ENCODE results near the gene SUCLG1. TPM values are rescaled to one million over a fixed set of nuclear protein-coding genes. Genes with fewer than 3 reads are reported as not detected.

The SUCLG1 gene
- total and polyA plus RNA-seq, 10 of the 15 experiments (the other 5 are each of a cell fraction or from before 2014, with no cell fraction given): 75.4 to 197 (median 93.6) TPM

DNA sequence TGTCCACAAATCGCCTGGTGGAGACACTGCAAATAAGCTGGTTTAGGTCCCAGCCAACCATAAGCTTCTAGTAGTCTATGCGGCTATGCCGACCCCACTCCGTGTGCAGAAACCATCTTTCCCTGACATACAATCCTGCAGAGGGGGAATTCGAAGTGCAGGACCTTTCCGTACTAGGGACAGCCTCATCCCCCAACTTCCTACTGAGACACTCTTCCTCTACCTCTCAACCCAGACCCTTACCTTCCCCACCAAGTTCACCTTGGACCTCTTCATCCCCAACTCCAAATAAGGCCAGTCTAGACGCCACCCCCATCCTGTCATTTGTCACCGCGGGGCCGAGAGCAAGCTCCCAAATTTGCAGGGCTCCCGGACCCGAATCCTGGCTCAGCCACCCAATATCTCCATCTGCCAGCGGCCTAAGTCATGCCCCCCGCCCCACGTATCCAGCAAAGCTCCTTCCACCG is 496 bp downstream of the SUCLG1 start:
- ChIA-PET POLR2A (no interaction called here), RAD21 (ENCODE audit: unreplicated experiment) (interaction anchor here (0.5 kb wide), 1 partner anchor 405 kb away, joined by 3 read pairs; no protein-coding TSS in a partner anchor), CTCF (interaction anchor here (0.7 to 1.3 kb wide), 3 partner anchors 31 to 467 kb away, joined by 3 to 7 read pairs (median 3); no protein-coding TSS in a partner anchor), SMC1A (ENCODE audit: uncharacterized antibody, unreplicated experiment) (interaction anchor here (0.7 to 1.5 kb wide), 5 partner anchors 11 to 488 kb away, joined by 3 to 4 read pairs (median 3); no protein-coding TSS in a partner anchor)
- Histone ChIP-seq H3K27ac (ENCODE audit: control insufficient read depth, insufficient read depth) (peak overlapping the region; percentile 94), H3K36me3 (ENCODE audit: control insufficient read depth in 2 of 2, insufficient read depth in 2 of 2, low read length in 1 of 2) (no peaks in the 10 kb centered on the region), H3K9ac (ENCODE audit: control insufficient read depth, insufficient read depth, low read length) (peak overlapping the region; percentile 84), H2AFZ (ENCODE audit: control insufficient read depth, low read depth, low read length) (peak overlapping the region; percentile 99), H3K4me1 (ENCODE audit: control insufficient read depth, insufficient read depth, low read length) (no peaks in the 10 kb centered on the region; the same call in 1 of the 2 replicates), H3K9me3 (replicated peaks; ENCODE audit: control insufficient read depth, insufficient read depth, low read length) (no peaks in the 10 kb centered on the region), H3K4me2 (ENCODE audit: control insufficient read depth, insufficient read depth) (peak overlapping the region; percentile 61), H3K4me3 (peak overlapping the region; percentile 79), H3K79me2 (ENCODE audit: control insufficient read depth, insufficient read depth, low read length) (peaks cover 45% of the 10 kb centered on the region), H3K27me3 (replicated peaks in 1 of 2; ENCODE audit: control insufficient read depth in 2 of 2, insufficient read depth in 2 of 2, low read length in 1 of 2) (no peaks in the 10 kb centered on the region), H4K20me1 (ENCODE audit: control insufficient read depth, insufficient read depth) (no peaks in the 10 kb centered on the region)
- intact Hi-C loops (cut with micrococcal nuclease; ENCODE audit: unreplicated experiment): no loop called here
- FAIRE-seq (no peak), ATAC-seq (peak; percentile 64), DNase-seq (ENCODE audit: low read depth, low spot score) (no peak)
- TSS peak; percentile 74 for BruUV-seq (replicated peaks)
- 8% methylated on average over 16 of the region's 16 CpGs for WGBS (ENCODE audit: insufficient coverage, insufficient replicate concordance, low lambda C conversion rate, missing lambda C conversion rate)
- in situ Hi-C loops (cut with MboI): no loop called here
- TF ChIP-seq SRF (IDR thresholded peaks at IDR 0.05; ENCODE audit: low read depth in 2 of 2, low read length in 2 of 2): peak; percentile 65 to 87
- TF ChIP-seq LARP7 (IDR thresholded peaks at IDR 0.05): no peak
- TF ChIP-seq ZSCAN29 (IDR thresholded peaks at IDR 0.05): peak; percentile 82; the same call in 1 of the 2 replicates
- peak; percentile 1; the same call in 1 of the 2 replicates for TF ChIP-seq SIN3A (IDR thresholded peaks at IDR 0.05; ENCODE audit: low read depth, low read length)
- TF ChIP-seq NFXL1 (IDR thresholded peaks at IDR 0.05; ENCODE audit: borderline replicate concordance): no peak
- TF ChIP-seq RELB (IDR thresholded peaks at IDR 0.05; ENCODE audit: low read depth): no peak
- no peak for TF ChIP-seq NR2C1 (IDR thresholded peaks at IDR 0.05)
- TF ChIP-seq ESRRA (IDR thresholded peaks at IDR 0.05; ENCODE audit: low read length): no peak
- no peak for TF ChIP-seq YY1 (IDR thresholded peaks at IDR 0.05; ENCODE audit: low read depth, low read length)
- no peak for TF ChIP-seq ZNF384 (IDR thresholded peaks at IDR 0.05; ENCODE audit: borderline replicate concordance, low read depth, low read length)
- no peak for TF ChIP-seq ZBTB40 (IDR thresholded peaks at IDR 0.05; ENCODE audit: borderline replicate concordance)
- TF ChIP-seq ETV6 (conservative IDR thresholded peaks at IDR 0.05 in 1 of 2, IDR thresholded peaks at IDR 0.05 in 1 of 2; ENCODE audit: borderline replicate concordance in 1 of 2, low read depth in 1 of 2): no peak

All from GM12878 (cell line).